ENCODE data around the gene NRXN3. TPM values are rescaled to one million over a fixed set of nuclear protein-coding genes. Genes with fewer than 3 reads are reported as not detected.
A peak's percentile ranks its signal among the peaks of the same experiment; 100 is the strongest.

The NRXN3 gene
- total RNA-seq, 1 donor from 2014 or later: 18.0 TPM

GRCh38 chr14:79783041-79783440 is 1612.9 kb downstream of the NRXN3 start:
- no peak for FAIRE-seq
- H3K4me1 Mint-ChIP-seq (ENCODE audit: low read depth, unreplicated experiment): peaks cover 15% of the 10 kb centered on the region

GRCh38 chr14:79786522-79786921 is 1616.3 kb downstream of the NRXN3 start:
- Mint-ChIP-seq H3K9me3 (ENCODE audit: unreplicated experiment) (peaks cover 6% of the 10 kb centered on the region), H3K4me1 (ENCODE audit: low read depth, unreplicated experiment) (peaks cover 10% of the 10 kb centered on the region), H3K4me3 (ENCODE audit: unreplicated experiment) (no peak overlapping the region), H3K27me3 (ENCODE audit: low read depth, unreplicated experiment) (no peaks in the 10 kb centered on the region), H3K36me3 (ENCODE audit: low read depth, unreplicated experiment) (peaks cover 3% of the 10 kb centered on the region), H3K27ac (ENCODE audit: unreplicated experiment) (no peak overlapping the region)
- Histone ChIP-seq H3K4me2 (ENCODE audit: low read length) (no peak overlapping the region), H3K79me2 (ENCODE audit: insufficient read depth, low read length) (no peaks in the 10 kb centered on the region), H3K27ac (ENCODE audit: low read depth, low read length) (no peak overlapping the region), H3K9me3 (ENCODE audit: insufficient read depth, low read depth, low read length) (no peaks in the 10 kb centered on the region), H3K9ac (ENCODE audit: low read length) (no peak overlapping the region), H3K36me3 (ENCODE audit: insufficient read depth, low read length) (no peaks in the 10 kb centered on the region), H3K4me3 (ENCODE audit: insufficient read depth, low read depth, low read length) (no peak overlapping the region), H3K27me3 (ENCODE audit: insufficient read depth, low read length) (no peaks in the 10 kb centered on the region), H2AFZ (ENCODE audit: low read depth, low read length) (no peak overlapping the region), H4K20me1 (ENCODE audit: insufficient read depth, low read length) (no peaks in the 10 kb centered on the region), H3K4me1 (ENCODE audit: insufficient read depth, low read length) (no peaks in the 10 kb centered on the region)
- TF ChIP-seq EZH2 (IDR thresholded peaks at IDR 0.05; ENCODE audit: insufficient read depth, low read length): no peak
- TF ChIP-seq, protein P1, sequence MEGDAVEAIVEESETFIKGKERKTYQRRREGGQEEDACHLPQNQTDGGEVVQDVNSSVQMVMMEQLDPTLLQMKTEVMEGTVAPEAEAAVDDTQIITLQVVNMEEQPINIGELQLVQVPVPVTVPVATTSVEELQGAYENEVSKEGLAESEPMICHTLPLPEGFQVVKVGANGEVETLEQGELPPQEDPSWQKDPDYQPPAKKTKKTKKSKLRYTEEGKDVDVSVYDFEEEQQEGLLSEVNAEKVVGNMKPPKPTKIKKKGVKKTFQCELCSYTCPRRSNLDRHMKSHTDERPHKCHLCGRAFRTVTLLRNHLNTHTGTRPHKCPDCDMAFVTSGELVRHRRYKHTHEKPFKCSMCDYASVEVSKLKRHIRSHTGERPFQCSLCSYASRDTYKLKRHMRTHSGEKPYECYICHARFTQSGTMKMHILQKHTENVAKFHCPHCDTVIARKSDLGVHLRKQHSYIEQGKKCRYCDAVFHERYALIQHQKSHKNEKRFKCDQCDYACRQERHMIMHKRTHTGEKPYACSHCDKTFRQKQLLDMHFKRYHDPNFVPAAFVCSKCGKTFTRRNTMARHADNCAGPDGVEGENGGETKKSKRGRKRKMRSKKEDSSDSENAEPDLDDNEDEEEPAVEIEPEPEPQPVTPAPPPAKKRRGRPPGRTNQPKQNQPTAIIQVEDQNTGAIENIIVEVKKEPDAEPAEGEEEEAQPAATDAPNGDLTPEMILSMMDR (IDR thresholded peaks at IDR 0.05; ENCODE audit: insufficient read depth, low read depth, low read length): no peak
- DNase-seq (ENCODE audit: low read depth) (no peak), FAIRE-seq (no peak)

More at GRCh38 chr14:79783041-79783440, 1612.9 kb downstream of the NRXN3 start:
- DNase-seq (ENCODE audit: low read depth): no peak
- Histone ChIP-seq H3K36me3 (ENCODE audit: insufficient read depth, low read length) (no peaks in the 10 kb centered on the region), H4K20me1 (ENCODE audit: insufficient read depth, low read length) (no peaks in the 10 kb centered on the region), H3K27me3 (ENCODE audit: insufficient read depth, low read length) (no peaks in the 10 kb centered on the region), H3K4me1 (ENCODE audit: insufficient read depth, low read length) (no peaks in the 10 kb centered on the region), H2AFZ (ENCODE audit: low read depth, low read length) (no peak overlapping the region), H3K27ac (ENCODE audit: low read depth, low read length) (no peak overlapping the region), H3K4me3 (ENCODE audit: insufficient read depth, low read depth, low read length) (no peak overlapping the region), H3K9ac (ENCODE audit: low read length) (no peak overlapping the region), H3K4me2 (ENCODE audit: low read length) (no peak overlapping the region), H3K9me3 (ENCODE audit: insufficient read depth, low read depth, low read length) (no peaks in the 10 kb centered on the region), H3K79me2 (ENCODE audit: insufficient read depth, low read length) (no peaks in the 10 kb centered on the region)
- H3K27me3 Mint-ChIP-seq (ENCODE audit: low read depth, unreplicated experiment): no peaks in the 10 kb centered on the region
- H3K4me3 Mint-ChIP-seq (ENCODE audit: unreplicated experiment): no peak overlapping the region
- H3K9me3 Mint-ChIP-seq (ENCODE audit: unreplicated experiment): peaks cover 3% of the 10 kb centered on the region
- no peaks in the 10 kb centered on the region for H3K36me3 Mint-ChIP-seq (ENCODE audit: low read depth, unreplicated experiment)
- no peak overlapping the region for H3K27ac Mint-ChIP-seq (ENCODE audit: unreplicated experiment)
- TF ChIP-seq, protein P1 (IDR thresholded peaks at IDR 0.05; ENCODE audit: insufficient read depth, low read depth, low read length): no peak
- TF ChIP-seq EZH2 (IDR thresholded peaks at IDR 0.05; ENCODE audit: insufficient read depth, low read length): no peak

- peaks cover 7% of the 10 kb centered on the region for H3K4me1 Mint-ChIP-seq (ENCODE audit: low read depth, unreplicated experiment)
- no peak overlapping the region for H3K27ac Mint-ChIP-seq (ENCODE audit: unreplicated experiment)
- no peak overlapping the region for H3K27ac ChIP-seq (ENCODE audit: low read depth, low read length)
- DNase-seq (ENCODE audit: low read depth) (peak; percentile 1), FAIRE-seq (no peak)
- no peak overlapping the region for H2AFZ ChIP-seq (ENCODE audit: low read depth, low read length)
- peaks cover 6% of the 10 kb centered on the region for H3K9me3 Mint-ChIP-seq (ENCODE audit: unreplicated experiment)
- no peaks in the 10 kb centered on the region for H3K36me3 ChIP-seq (ENCODE audit: insufficient read depth, low read length)
- H3K27me3 ChIP-seq (ENCODE audit: insufficient read depth, low read length): no peaks in the 10 kb centered on the region
- no peaks in the 10 kb centered on the region for H4K20me1 ChIP-seq (ENCODE audit: insufficient read depth, low read length)
- no peaks in the 10 kb centered on the region for H3K4me1 ChIP-seq (ENCODE audit: insufficient read depth, low read length)
- TF ChIP-seq EZH2 (IDR thresholded peaks at IDR 0.05; ENCODE audit: insufficient read depth, low read length): no peak
- TF ChIP-seq, protein P1 (IDR thresholded peaks at IDR 0.05; ENCODE audit: insufficient read depth, low read depth, low read length): no peak
- peaks cover 3% of the 10 kb centered on the region for H3K36me3 Mint-ChIP-seq (ENCODE audit: low read depth, unreplicated experiment)
- no peak overlapping the region for H3K9ac ChIP-seq (ENCODE audit: low read length)
- no peak overlapping the region for H3K4me3 Mint-ChIP-seq (ENCODE audit: unreplicated experiment)
- no peak overlapping the region for H3K4me3 ChIP-seq (ENCODE audit: insufficient read depth, low read depth, low read length)
- no peaks in the 10 kb centered on the region for H3K27me3 Mint-ChIP-seq (ENCODE audit: low read depth, unreplicated experiment)
- no peak overlapping the region for H3K4me2 ChIP-seq (ENCODE audit: low read length)
- no peaks in the 10 kb centered on the region for H3K9me3 ChIP-seq (ENCODE audit: insufficient read depth, low read depth, low read length)
- H3K79me2 ChIP-seq (ENCODE audit: insufficient read depth, low read length): no peaks in the 10 kb centered on the region
Measured at GRCh38 chr14:79788346-79788745, 1618.2 kb downstream of the NRXN3 start.

Data from astrocyte (in vitro differentiated cells and primary cell).